ENCODE measurements around the gene NAB1.
"Not testable (repeated sequence)": the region's sequence is repeated elsewhere in the genome, so short reads cannot be mapped to it uniquely, and the experiment has no call there.

The NAB1 gene

DNA sequence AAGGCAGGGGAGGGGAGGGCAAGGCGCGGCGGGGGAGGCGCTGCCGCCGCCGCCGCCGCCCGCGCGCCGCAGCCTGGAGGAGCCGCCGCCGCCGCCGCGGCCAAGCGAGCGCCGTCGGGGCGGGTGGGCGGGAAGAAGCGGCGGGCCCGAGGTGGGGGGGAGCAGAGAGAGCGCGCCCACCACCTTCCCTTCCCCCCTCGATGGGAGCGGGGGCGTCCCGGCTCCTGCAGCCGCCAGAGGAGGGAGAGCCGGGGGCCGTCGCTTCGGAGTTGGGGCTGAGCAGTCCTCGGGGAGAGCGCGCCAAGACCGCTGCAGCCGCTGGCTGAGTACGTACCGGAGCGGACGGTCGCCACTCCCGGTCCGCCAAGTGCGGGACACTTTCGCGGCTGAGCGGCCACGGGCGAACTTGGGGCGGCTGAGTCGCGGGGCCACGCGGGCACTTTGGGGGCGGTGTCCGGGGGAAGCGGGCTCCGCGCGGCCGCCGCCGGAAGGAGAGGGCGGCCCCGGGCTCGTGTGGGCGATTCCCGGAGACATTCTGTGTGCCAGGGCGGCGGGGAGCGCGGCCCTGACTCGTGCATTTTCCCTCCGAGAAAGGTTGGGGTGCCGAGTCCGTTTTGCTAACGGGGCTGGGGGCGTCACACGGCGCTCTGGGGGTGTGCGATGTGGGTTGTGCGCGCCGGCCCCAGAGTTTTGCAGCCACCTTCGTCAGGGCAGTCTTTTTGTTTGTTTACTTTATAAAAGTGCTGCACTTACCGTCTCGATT, at the start of gene NAB1:
Gene NAB1 (plus strand): TSS at position 49 of the 763 bp plus-strand sequence. CDS start 10,094 bp downstream, outside the sequence.
- DNase-seq (ENCODE audit: insufficient read length, low spot score) (peak; percentile 28), FAIRE-seq (no peak)
- no peak for TF ChIP-seq CTCF (IDR thresholded peaks at IDR 0.05; ENCODE audit: insufficient read depth, missing control alignments)

GRCh38 chr2:190599546-190600220, 49.2 kb upstream of the NAB1 start:
- no peak for FAIRE-seq
- no peak for DNase-seq (ENCODE audit: insufficient read length, low spot score)
- TF ChIP-seq CTCF (IDR thresholded peaks at IDR 0.05; ENCODE audit: insufficient read depth, missing control alignments): no peak

DNA sequence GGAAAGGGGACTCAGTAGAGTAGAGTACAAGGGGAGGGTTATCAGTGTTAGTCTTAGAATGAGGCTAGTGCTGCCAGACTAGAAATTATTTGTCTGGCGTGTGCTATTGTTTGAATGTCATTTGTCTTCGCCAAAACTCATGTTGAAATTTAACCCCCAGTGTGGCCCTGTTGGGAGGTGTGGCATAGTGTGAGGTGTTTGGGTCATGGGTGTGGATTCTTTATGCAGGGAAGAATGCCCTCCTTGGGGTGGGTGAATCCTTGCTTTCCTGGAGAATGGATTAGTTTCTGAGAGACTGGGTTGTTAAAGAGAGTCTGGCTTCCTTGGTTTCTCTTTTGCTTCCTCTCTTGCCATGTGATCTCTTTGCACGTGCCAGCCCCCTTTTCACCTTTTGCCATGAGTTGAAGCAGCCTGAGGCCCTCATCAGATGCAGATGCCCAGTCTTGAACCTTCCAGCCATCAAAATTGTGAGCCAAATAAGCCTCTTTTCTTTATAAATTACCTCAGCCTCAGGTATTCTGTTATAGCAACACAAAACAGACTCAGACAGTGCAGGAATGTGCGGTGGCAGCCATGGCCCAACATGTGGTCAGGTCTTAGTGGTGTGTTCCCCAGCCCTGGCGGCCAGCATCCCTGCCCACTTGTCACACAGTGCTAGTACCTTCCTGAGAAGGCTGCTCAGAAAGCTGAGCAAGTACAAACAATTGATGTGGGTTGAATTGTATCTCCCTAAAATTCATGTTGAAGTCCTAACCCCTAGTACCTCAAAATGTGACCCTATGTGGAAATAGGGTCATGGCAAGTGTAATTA, 48.4 kb upstream of the NAB1 start:
- no peak for FAIRE-seq
- no peak for TF ChIP-seq CTCF (IDR thresholded peaks at IDR 0.05; ENCODE audit: insufficient read depth, missing control alignments)
- DNase-seq (ENCODE audit: insufficient read length, low spot score): no peak

DNA sequence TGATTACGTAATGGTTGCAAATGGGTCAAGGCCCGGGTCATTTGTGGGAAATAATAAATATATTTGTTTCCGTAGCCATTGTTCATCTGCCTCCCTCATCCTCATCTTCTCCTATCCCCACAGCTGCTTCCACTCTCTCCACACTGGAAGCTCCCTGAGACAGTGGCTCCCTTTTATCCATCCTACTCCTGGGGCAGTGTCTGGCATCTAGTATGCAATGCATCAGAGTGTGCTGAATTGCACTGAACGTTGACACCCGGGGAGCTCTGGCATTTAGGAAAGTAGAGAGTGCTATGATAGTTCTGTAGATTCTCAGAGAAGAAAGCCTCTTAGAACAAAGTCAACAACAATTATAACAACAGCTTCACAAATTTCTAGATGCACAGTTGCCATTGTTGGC, 45.5 kb upstream of the NAB1 start:
- FAIRE-seq (no peak), DNase-seq (ENCODE audit: insufficient read length, low spot score) (no peak)
- no peak for TF ChIP-seq CTCF (IDR thresholded peaks at IDR 0.05; ENCODE audit: insufficient read depth, missing control alignments)

GRCh38 chr2:190607014-190607597, 41.8 kb upstream of the NAB1 start:
- no peak for TF ChIP-seq CTCF (IDR thresholded peaks at IDR 0.05; ENCODE audit: insufficient read depth, missing control alignments)
- no peak for DNase-seq (ENCODE audit: insufficient read length, low spot score)
- no peak for FAIRE-seq

- no peak for TF ChIP-seq CTCF (IDR thresholded peaks at IDR 0.05; ENCODE audit: insufficient read depth, missing control alignments)
- FAIRE-seq: no peak
- DNase-seq (ENCODE audit: insufficient read length, low spot score): no peak
Measured at GRCh38 chr2:190607657-190608357, 41.1 kb upstream of the NAB1 start.

DNA sequence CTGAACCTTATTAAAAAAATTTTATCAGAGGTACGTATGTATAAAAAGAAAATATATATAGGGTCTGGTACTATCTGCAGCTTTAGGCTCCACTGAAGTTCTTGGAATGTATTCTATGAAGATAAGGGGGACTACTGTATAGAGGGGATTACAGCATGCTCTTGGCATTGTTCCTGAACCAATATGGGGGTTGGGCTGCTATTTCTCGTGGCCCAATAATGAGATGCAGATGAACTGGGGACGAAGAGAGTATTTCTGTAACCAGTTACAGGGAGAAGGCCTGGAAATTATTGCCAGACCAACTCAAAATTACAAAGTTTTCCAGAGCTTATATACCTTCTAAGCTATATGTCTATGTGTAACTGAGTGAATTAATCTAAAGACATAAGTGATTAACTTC, 40.0 kb upstream of the NAB1 start:
- not testable (repeated sequence) for FAIRE-seq; DNase-seq (ENCODE audit: insufficient read length, low spot score)

DNA sequence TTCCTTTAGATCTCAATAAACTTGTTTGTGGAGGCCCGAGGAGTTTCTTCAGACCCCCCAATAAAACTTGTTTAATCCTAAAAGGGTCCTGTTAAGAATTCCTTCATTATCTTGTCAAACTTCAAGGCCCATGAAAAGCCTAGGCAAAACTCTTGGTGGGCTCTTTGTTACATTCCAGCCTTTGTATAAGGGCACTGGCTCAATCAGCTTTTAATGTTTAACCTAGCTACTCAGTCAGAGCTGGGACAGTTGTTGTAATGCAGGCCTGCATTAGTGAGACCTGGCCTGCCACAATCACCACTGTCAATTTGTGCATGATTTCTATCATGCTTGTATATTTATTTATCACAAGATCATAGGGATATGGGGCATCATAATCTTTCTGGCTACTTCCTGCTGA, 39.5 kb upstream of the NAB1 start:
- DNase-seq (ENCODE audit: insufficient read length, low spot score); FAIRE-seq: not testable (repeated sequence)

GRCh38 chr2:190610528-190610927, 38.4 kb upstream of the NAB1 start:
- FAIRE-seq; DNase-seq (ENCODE audit: insufficient read length, low spot score): not testable (repeated sequence)

All from D721Med (cell line).